ENCODE data around the gene PCGF3.

DNA sequence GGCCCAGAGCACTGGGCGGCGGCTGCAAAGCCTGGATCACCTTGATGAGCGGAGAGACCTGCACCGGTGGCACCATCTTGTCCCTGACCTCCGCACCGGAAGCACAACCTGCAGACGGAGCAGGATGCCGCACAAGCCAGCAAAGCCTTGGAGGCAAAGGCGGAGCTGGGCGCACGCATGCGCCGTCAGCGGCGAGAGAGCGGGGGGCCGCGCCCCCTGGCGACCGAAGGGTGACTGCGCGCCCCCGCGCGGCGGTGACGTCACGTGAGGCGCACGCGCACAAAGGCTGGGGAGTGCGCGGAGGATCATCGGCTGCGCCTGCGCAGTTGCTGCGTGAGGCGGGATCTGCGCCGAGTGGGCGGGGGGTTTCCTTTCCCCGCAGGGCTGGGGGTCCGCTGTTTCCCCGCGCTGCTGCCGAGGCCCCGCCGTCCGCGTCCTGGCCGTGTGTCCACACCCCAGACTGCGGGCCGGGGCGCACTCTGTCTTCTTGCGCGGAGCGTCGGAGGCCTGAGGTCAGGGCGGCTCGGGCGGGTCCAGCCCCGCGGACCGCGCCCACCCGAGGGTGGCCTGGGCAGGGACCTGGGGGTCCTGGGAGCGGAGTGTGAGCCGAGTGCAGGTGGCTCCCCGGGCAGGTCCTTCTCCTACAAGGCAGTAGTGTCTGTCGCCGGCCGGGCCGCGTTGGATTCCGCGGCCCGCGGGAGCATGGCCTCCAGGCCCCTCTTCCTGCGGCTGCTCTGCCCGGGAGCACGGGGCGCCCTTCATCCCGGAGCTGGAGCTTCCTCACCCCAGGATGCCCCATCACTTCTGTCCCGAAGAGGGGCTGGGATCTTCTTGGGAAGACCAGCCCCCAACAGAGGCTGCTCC, 31.2 kb upstream of the PCGF3 start, which contains the start of the genes ATP5ME and MYL5:
- peak; percentile 59 for TF ChIP-seq POLR2A (IDR thresholded peaks at IDR 0.05)
- peak; percentile 79 to 98 (median 98) for TF ChIP-seq CTCF (IDR thresholded peaks at IDR 0.05)

All from testis (tissue), 2 donors.